K562 (cell line): Measurements from ENCODE around the gene FBXL2. TPM values are rescaled to one million over a fixed set of nuclear protein-coding genes. Genes with fewer than 3 reads are reported as not detected.
A peak's percentile ranks its signal among the peaks of the same experiment; 100 is the strongest.

Experiments used
- ATAC-seq: fragments of 200-7000 bp; cut with Tn5 transposase; 3 replicates; pipeline ENCODE4 v1.9.1; 2020; ENCODE audit warnings: moderate library complexity
- BruUV-seq: library from RNA; stranded (reverse); fragments of 400-500 nt; replicated peaks from 2 replicates; lab custom pipeline; 2021; lab: Mats Ljungman, UMichigan
- CTCF ChIA-PET: fragments of 300-600 bp; formaldehyde crosslinking; extraction: SDS; loops from one replicate; lab custom pipeline; 2021; ENCODE audit warnings: low intra/inter-chr PET ratio; lab: Yijun Ruan, JAX
- POLR2A ChIA-PET: fragments of 300-600, 350-650 bp; sonication (Branson Sonifier 250); formaldehyde crosslinking; extraction: SDS; loops from one replicate; lab custom pipeline; 2021; ENCODE audit warnings: antibody characterized with exemption, inconsistent platforms; lab: Yijun Ruan, JAX
- DNase-seq, 4 experiments: peaks; one replicate each; pipeline versions ENCODE4 v3.0.0 to v3.0.0-alpha.2; 2011 to 2018; ENCODE audit warnings: low spot score in 3 of 4, mixed read lengths in 3 of 4; ENCODE audit errors: extremely low read depth in 1 of 4
- FAIRE-seq: peaks from 2 replicates; lab custom pipeline; 2011; peaks lifted over from hg19 to GRCh38; lab: Jason Lieb, UNC
- H2AFZ ChIP-seq: 2 replicates; pipeline ENCODE4 v1.6.0; 2011; ENCODE audit warnings: low read depth, low read length, control low read depth, inconsistent platforms
- H3K27ac ChIP-seq: fragments of 200-600 bp; 3 replicates; pipeline ENCODE4 v1.8.0; 2011; ENCODE audit warnings: low read depth, mild to moderate bottlenecking, control low read depth, inconsistent platforms, low read length, moderate library complexity, mixed read lengths; ENCODE audit errors: extremely low read depth
- H3K27me3 ChIP-seq, 2 experiments: fragments of 300-600 bp in 1 of 2; 2 replicates in 1 of 2; 3 replicates in 1 of 2; pipeline versions ENCODE4 v1.6.0 to v1.8.0; 2011; ENCODE audit warnings: inconsistent platforms in 2 of 2, low read length in 2 of 2, mild to moderate bottlenecking in 1 of 2, mixed read lengths in 1 of 2, moderate library complexity in 1 of 2; ENCODE audit not compliant: control insufficient read depth in 2 of 2, insufficient read depth in 2 of 2
- H3K36me3 ChIP-seq: fragments of 300-600 bp; 3 replicates; pipeline ENCODE4 v1.8.0; 2011; ENCODE audit warnings: mild to moderate bottlenecking, low read length, inconsistent platforms; ENCODE audit not compliant: control insufficient read depth, insufficient read depth
- H3K4me1 ChIP-seq, 2 experiments: fragments of 200-600 bp in 1 of 2; replicated peaks in 1 of 2; 2 replicates in 1 of 2; 3 replicates in 1 of 2; pipeline versions ENCODE4 v1.5.1 to v1.8.0; 2011; ENCODE audit warnings: inconsistent platforms in 2 of 2, low read length in 2 of 2, mild to moderate bottlenecking in 1 of 2, mixed read lengths in 1 of 2, moderate library complexity in 1 of 2; ENCODE audit not compliant: control insufficient read depth in 2 of 2, insufficient read depth in 2 of 2
- H3K4me2 ChIP-seq: 2 replicates; pipeline ENCODE4 v1.6.1; 2011; ENCODE audit warnings: low read length, control low read depth, inconsistent platforms, mixed read lengths; ENCODE audit not compliant: insufficient read depth
- H3K4me3 ChIP-seq: fragments of 200-600 bp; sonication (generic), shearing (Covaris generic); 2 replicates; pipeline ENCODE4 v1.5.1; 2016; ENCODE audit warnings: control low read depth, inconsistent platforms
- H3K79me2 ChIP-seq: fragments of 200-600 bp; 3 replicates; pipeline ENCODE4 v1.8.0; 2011; ENCODE audit warnings: low read length, inconsistent platforms; ENCODE audit not compliant: control insufficient read depth, insufficient read depth
- H3K9ac ChIP-seq, 2 experiments: 2 replicates each; pipeline versions ENCODE4 v1.6.0 to v1.6.1; 2011; ENCODE audit warnings: low read depth in 2 of 2, low read length in 2 of 2, control low read depth in 1 of 2, inconsistent platforms in 1 of 2, mild to moderate bottlenecking in 1 of 2, mixed read lengths in 1 of 2; ENCODE audit not compliant: insufficient read depth in 1 of 2
- H3K9me1 ChIP-seq: one replicate; pipeline ENCODE4 v1.6.0; 2011; ENCODE audit warnings: inconsistent platforms, mild to moderate bottlenecking, low read length, moderate library complexity; ENCODE audit not compliant: control insufficient read depth, insufficient read depth
- H3K9me3 ChIP-seq: replicated peaks from 2 replicates; pipeline ENCODE4 v1.5.1; 2011; ENCODE audit warnings: low read depth, low read length, inconsistent platforms; ENCODE audit not compliant: control insufficient read depth, insufficient read depth
- H4K20me1 ChIP-seq: replicated peaks from 2 replicates; pipeline ENCODE4 v1.6.1; 2011; ENCODE audit warnings: low read length, inconsistent platforms, mixed read lengths; ENCODE audit not compliant: control insufficient read depth, insufficient read depth
- HLTF ChIP-seq: fragments of 450-650 bp; IDR thresholded peaks from 2 replicates; pipeline ENCODE4 v1.6.1; 2016
- PPARD ChIP-seq: fragments of 250-450 bp; sonication (Bioruptor Pico); IDR thresholded peaks from 2 replicates; pipeline ENCODE4 v1.8.0; 2022; ENCODE audit warnings: inconsistent platforms, mild to moderate bottlenecking, moderate library complexity
- SIRT6 ChIP-seq: IDR thresholded peaks from one replicate; pipeline ENCODE4 v1.6.1; 2012; ENCODE audit warnings: low read depth, mild to moderate bottlenecking, control low read depth, inconsistent platforms, low read length, moderate library complexity
- SUPT5H ChIP-seq: fragments of 450-650 bp; IDR thresholded peaks from 2 replicates; pipeline ENCODE4 v1.6.1; 2016
- TCF7 ChIP-seq: sonication (generic); IDR thresholded peaks from 2 replicates; pipeline ENCODE4 v1.6.1; 2016; ENCODE audit warnings: antibody characterized with exemption, borderline replicate concordance
- ZNF224 ChIP-seq: sonication (generic); formaldehyde crosslinking; IDR thresholded peaks from 2 replicates; pipeline ENCODE4 v1.8.0; 2022; ENCODE audit warnings: mild to moderate bottlenecking, missing genetic modification reagents
- WGBS: fragments of 100-300 bp; shearing (Covaris generic); methylation state at CpG from one replicate; pipeline ENCODE4 v1.1.6; 2016; ENCODE audit warnings: low coverage, mixed read lengths; ENCODE audit not compliant: insufficient coverage; ENCODE audit errors: missing lambda C conversion rate; 5-methylcytosine and 5-hydroxymethylcytosine counted together
- in situ Hi-C: fragments of 300-500 bp; cut with MboI; formaldehyde crosslinking; loops from 4 replicates; pipeline ENCODE4 v1.15.0; 2018; ENCODE audit warnings: inconsistent platforms, mixed read lengths
- intact Hi-C: fragments of 100-400 bp; cut with micrococcal nuclease; formaldehyde crosslinking; loops from 2 replicates; pipeline ENCODE4 v1.14.2; 2022
- polyA plus RNA-seq, 8 experiments: library from polyadenylated mRNA; depleted of rRNA in 4 of 8; stranded (reverse) in 5 of 8; unstranded in 3 of 8; fragments of >200 nt; fragmentation: Nextera tagmentation in 2 of 8; fragmentation: Illumina TruSeq in 1 of 8; extraction: Ambion mirVana in 2 of 8; extraction: Trizol in 1 of 8; gene quantifications; 2 replicates each; pipeline versions ENCODE4 v1.2.1 to v1.2.3, GENCODE V29; 2011 to 2014; ENCODE audit warnings: inconsistent platforms in 1 of 8, missing spikeins in 1 of 8
- total RNA-seq, 7 experiments: library from RNA; depleted of rRNA in 6 of 7; stranded (reverse); fragments of >200 nt in 6 of 7; fragmentation: Illumina TruSeq in 2 of 7; extraction: Trizol in 2 of 7; gene quantifications; 2 replicates each; pipeline versions ENCODE4 v1.2.1 to v1.2.3, GENCODE V29; 2011 to 2021; ENCODE audit warnings: low replicate concordance in 1 of 7

The FBXL2 gene
- total and polyA plus RNA-seq, 9 of the 15 experiments (the other 6 are each of a cell fraction or from before 2014, with no cell fraction given): 1.3 to 6.9 (median 1.9) TPM

- TF ChIP-seq TCF7: no peak
- no peak for TF ChIP-seq HLTF
These were observed 22.3 kb downstream of the FBXL2 start (continued) for GRCh38 chr3:33299395-33300081.

GRCh38 chr3:33312361-33312760 is 35.1 kb downstream of the FBXL2 start:
- DNase-seq: peak in 1 of 4 experiments; percentile 5
- POLR2A ChIA-PET: interaction anchor here (1.1 kb wide), 1 partner anchor 11 kb away, joined by 4 read pairs; no protein-coding TSS in a partner anchor
- ATAC-seq: no peak
- in situ Hi-C loops: no loop called here
- no peak for TF ChIP-seq SIRT6
- no peak for TF ChIP-seq ZNF224 (CRISPR knock-in tag)
- no peak for TF ChIP-seq SUPT5H
- TF ChIP-seq PPARD (CRISPR knock-in tag): no peak
- TF ChIP-seq, all 486 proteins: peak for 0
- Histone ChIP-seq H3K9ac (no peak overlapping the region), H3K4me2 (no peak overlapping the region), H3K36me3 (no peaks in the 10 kb centered on the region), H3K4me1 (no peaks in the 10 kb centered on the region; a peak in 1 of 5 replicates), H3K4me3 (no peak overlapping the region), H2AFZ (no peak overlapping the region), H4K20me1 (no peaks in the 10 kb centered on the region), H3K79me2 (no peaks in the 10 kb centered on the region), H3K9me1 (no peaks in the 10 kb centered on the region), H3K27ac (no peak overlapping the region), H3K27me3 (no peaks in the 10 kb centered on the region), H3K9me3 (no peaks in the 10 kb centered on the region)
- no TSS peak for BruUV-seq
- intact Hi-C loops: no loop called here
- CTCF ChIA-PET: no interaction called here
- WGBS: 2% methylated on average over 2 of the region's 2 CpGs
- FAIRE-seq: no peak
